Keratinocyte (primary cell): ENCODE measurements around the gene NGF. TPM values are rescaled to one million over a fixed set of nuclear protein-coding genes. Genes with fewer than 3 reads are reported as not detected.
A peak's percentile ranks its signal among the peaks of the same experiment; 100 is the strongest.

ENCODE experiments used
- DNase-seq: peaks from one replicate; pipeline ENCODE4 v3.0.0-alpha.2; 2011; ENCODE audit warnings: low read depth, missing footprints, low spot score
- FAIRE-seq: peaks from 2 replicates; lab custom pipeline; 2011; peaks lifted over from hg19 to GRCh38; lab: Jason Lieb, UNC
- H2AFZ ChIP-seq: 2 replicates; pipeline ENCODE4 v1.6.0; 2012; ENCODE audit warnings: low read length, control low read depth, inconsistent platforms; ENCODE audit not compliant: control insufficient read depth
- H3K27ac ChIP-seq: 2 replicates; pipeline ENCODE4 v1.5.1; 2011; ENCODE audit warnings: low read length; ENCODE audit not compliant: control insufficient read depth, insufficient read depth
- H3K27me3 ChIP-seq: 3 replicates; pipeline ENCODE4 v1.6.0; 2011; ENCODE audit warnings: low read length; ENCODE audit not compliant: control insufficient read depth, insufficient read depth; ENCODE audit errors: extremely low read depth
- H3K36me3 ChIP-seq, 2 experiments: 2 replicates in 1 of 2; 3 replicates in 1 of 2; pipeline ENCODE4 v1.5.1; 2011; ENCODE audit warnings: low read length in 2 of 2, mild to moderate bottlenecking in 1 of 2; ENCODE audit not compliant: control insufficient read depth in 2 of 2, insufficient read depth in 2 of 2; ENCODE audit errors: extremely low read depth in 1 of 2
- H3K4me1 ChIP-seq: 3 replicates; pipeline ENCODE4 v1.5.1; 2011; ENCODE audit warnings: low read length; ENCODE audit not compliant: control insufficient read depth, insufficient read depth; ENCODE audit errors: extremely low read depth
- H3K4me2 ChIP-seq: 3 replicates; pipeline ENCODE4 v1.6.0; 2011; ENCODE audit warnings: low read depth, low read length; ENCODE audit not compliant: control insufficient read depth, insufficient read depth; ENCODE audit errors: extremely low read depth
- H3K4me3 ChIP-seq, 3 experiments: fragments of 200-600 bp in 1 of 3; sonication (generic) in 1 of 3; 2 replicates in 2 of 3; 3 replicates in 1 of 3; pipeline ENCODE4 v1.5.1; 2011 to 2016; ENCODE audit warnings: low read length in 3 of 3, mild to moderate bottlenecking in 3 of 3, control low read depth in 2 of 3, inconsistent platforms in 1 of 3, low read depth in 1 of 3, mixed read lengths in 1 of 3, mixed run types in 1 of 3, moderate library complexity in 1 of 3; ENCODE audit not compliant: control insufficient read depth in 2 of 3, insufficient read depth in 2 of 3; ENCODE audit errors: extremely low read depth in 1 of 3
- H3K79me2 ChIP-seq: 2 replicates; pipeline ENCODE4 v1.6.0; 2012; ENCODE audit warnings: low read length; ENCODE audit not compliant: control insufficient read depth, insufficient read depth
- H3K9ac ChIP-seq: 3 replicates; pipeline ENCODE4 v1.6.0; 2011; ENCODE audit warnings: low read length; ENCODE audit not compliant: control insufficient read depth, insufficient read depth; ENCODE audit errors: extremely low read depth
- H3K9me1 ChIP-seq: 3 replicates; pipeline ENCODE4 v1.6.0; 2011; ENCODE audit warnings: low read length; ENCODE audit not compliant: control insufficient read depth, insufficient read depth; ENCODE audit errors: extremely low read depth
- H3K9me3 ChIP-seq: 2 replicates; pipeline ENCODE4 v1.5.1; 2012; ENCODE audit warnings: low read depth, low read length; ENCODE audit not compliant: control insufficient read depth
- H4K20me1 ChIP-seq: 3 replicates; pipeline ENCODE4 v1.6.0; 2011; ENCODE audit warnings: low read length; ENCODE audit not compliant: control insufficient read depth, insufficient read depth; ENCODE audit errors: extremely low read depth
- CTCF ChIP-seq, 3 experiments: IDR thresholded peaks in 1 of 3; conservative IDR thresholded peaks in 1 of 3; optimal IDR thresholded peaks in 1 of 3; 2 replicates in 2 of 3; 3 replicates in 1 of 3; pipeline versions ENCODE3 to v1.5.1; 2011; ENCODE audit warnings: low read length in 3 of 3, mild to moderate bottlenecking in 3 of 3, moderate library complexity in 2 of 3, control low read depth in 1 of 3, inconsistent platforms in 1 of 3; ENCODE audit not compliant: insufficient read depth in 2 of 3; ENCODE audit errors: extremely low read depth in 1 of 3
- EZH2 ChIP-seq: IDR thresholded peaks from one replicate; pipeline ENCODE4 v1.6.1; 2012; ENCODE audit warnings: inconsistent platforms, mild to moderate bottlenecking, low read length, moderate library complexity
- dilution Hi-C: fragments of 300-500 bp; cut with MboI; formaldehyde crosslinking; loops from one replicate; pipeline ENCODE4 v1.7.0; 2020; ENCODE audit warnings: low sequenced_read_pairs; ENCODE audit not compliant: extremely low pct_ligation_motif_present
- polyA plus RNA-seq, 5 experiments: library from polyadenylated mRNA; depleted of rRNA in 3 of 5; stranded (reverse) in 3 of 5; stranded (forward) in 1 of 5; unstranded in 1 of 5; fragments of >200 nt; gene quantifications; 1 replicate in 1 of 5; 2 replicates in 3 of 5; 3 replicates in 1 of 5; pipeline versions ENCODE4 v1.2.1 to v1.2.3, GENCODE V29; 2011 to 2012; ENCODE audit warnings: missing spikeins in 2 of 5, low read depth in 1 of 5, low replicate concordance in 1 of 5

NGF gene
- polyA plus RNA-seq, 1 donor (not counting 4 experiments of a cell fraction or from before 2014, with no cell fraction given) = 1.2 TPM

- DNase-seq (no peak), FAIRE-seq (peak; percentile 5)
- no peak overlapping the region for H3K27ac ChIP-seq
- no peaks in the 10 kb centered on the region for H3K79me2 ChIP-seq
- H4K20me1 ChIP-seq = no peaks in the 10 kb centered on the region
- TF ChIP-seq CTCF (optimal IDR thresholded peaks at IDR 0.05 in 1 of 3, IDR thresholded peaks at IDR 0.05 in 1 of 3, conservative IDR thresholded peaks at IDR 0.05 in 1 of 3; ENCODE audit: extremely low read depth in 1 of 3, insufficient read depth in 2 of 3, low read length in 3 of 3) = no peak
- no peak for TF ChIP-seq EZH2
- H3K4me2 ChIP-seq = no peak overlapping the region
- no peaks in the 10 kb centered on the region for H3K9me3 ChIP-seq
- H3K27me3 ChIP-seq = no peaks in the 10 kb centered on the region
- peaks cover 26% of the 10 kb centered on the region for H3K4me1 ChIP-seq
- no peak overlapping the region for H3K4me3 ChIP-seq
- no peak overlapping the region for H2AFZ ChIP-seq
- H3K9me1 ChIP-seq = no peaks in the 10 kb centered on the region
- dilution Hi-C loops = no loop called here
- no peak overlapping the region for H3K9ac ChIP-seq
- no peaks in the 10 kb centered on the region for H3K36me3 ChIP-seq
Measured at GRCh38 chr1:115327270-115327669, 10.8 kb downstream of the NGF start.

- TF ChIP-seq EZH2 (no peak), CTCF (optimal IDR thresholded peaks at IDR 0.05 in 1 of 3, IDR thresholded peaks at IDR 0.05 in 1 of 3, conservative IDR thresholded peaks at IDR 0.05 in 1 of 3; ENCODE audit: extremely low read depth in 1 of 3, insufficient read depth in 2 of 3, low read length in 3 of 3) (no peak)
- H3K9me3 ChIP-seq = no peaks in the 10 kb centered on the region
- FAIRE-seq = no peak
- DNase-seq = no peak
- no peaks in the 10 kb centered on the region for H3K36me3 ChIP-seq
- dilution Hi-C loops = no loop called here
- H3K27me3 ChIP-seq = no peaks in the 10 kb centered on the region
- H3K9me1 ChIP-seq = no peaks in the 10 kb centered on the region
- H3K4me2 ChIP-seq = no peak overlapping the region
- H3K4me3 ChIP-seq = no peak overlapping the region
- no peak overlapping the region for H3K27ac ChIP-seq
- H3K79me2 ChIP-seq = no peaks in the 10 kb centered on the region
- H3K9ac ChIP-seq = no peak overlapping the region
- H2AFZ ChIP-seq = no peak overlapping the region
- peaks cover 22% of the 10 kb centered on the region for H3K4me1 ChIP-seq
- no peaks in the 10 kb centered on the region for H4K20me1 ChIP-seq
Measured at GRCh38 chr1:115326419-115326818, 11.6 kb downstream of the NGF start.
